ENCODE measurements around the gene IWS1. TPM values are rescaled to one million over a fixed set of nuclear protein-coding genes. Genes with fewer than 3 reads are reported as not detected.
A peak's percentile ranks its signal among the peaks of the same experiment; 100 is the strongest.
"Not testable (repeated sequence)": the region's sequence is repeated elsewhere in the genome, so short reads cannot be mapped to it uniquely, and the experiment has no call there.

The IWS1 gene
- total RNA-seq, 1 donor from 2014 or later, result 40.8 TPM

- FAIRE-seq (no peak), DNase-seq (ENCODE audit: low read depth) (peak; percentile 77)
- H3K36me3 ChIP-seq (ENCODE audit: control insufficient read depth, insufficient read depth, low read length), result no peaks in the 10 kb centered on the region
- TF ChIP-seq CTCF (IDR thresholded peaks at IDR 0.05; ENCODE audit: insufficient read depth, low read length, severe bottlenecking), result no peak
- no peaks in the 10 kb centered on the region for H3K27me3 ChIP-seq (ENCODE audit: control insufficient read depth, insufficient read depth, low read length)
- H3K4me3 ChIP-seq (ENCODE audit: low read depth, low read length), result no peak overlapping the region
These were observed 4.2 kb upstream of the IWS1 start for GRCh38 chr2:127530245-127531140.

- H3K36me3 ChIP-seq (ENCODE audit: control insufficient read depth, insufficient read depth, low read length); H3K4me3 ChIP-seq (ENCODE audit: low read depth, low read length); H3K27me3 ChIP-seq (ENCODE audit: control insufficient read depth, insufficient read depth, low read length); FAIRE-seq; DNase-seq (ENCODE audit: low read depth): not testable (repeated sequence)
These were observed 3.1 kb upstream of the IWS1 start for GRCh38 chr2:127529416-127529815.

GRCh38 chr2:127528487-127528886 lies 2.2 kb upstream of the IWS1 start:
- no peak for TF ChIP-seq CTCF (IDR thresholded peaks at IDR 0.05; ENCODE audit: insufficient read depth, low read length, severe bottlenecking)
- FAIRE-seq, result no peak

GRCh38 chr2:127527001-127527804 lies 914 bp upstream of the IWS1 start:
- DNase-seq (ENCODE audit: low read depth) (peak; percentile 88), FAIRE-seq (no peak)
- TF ChIP-seq CTCF (IDR thresholded peaks at IDR 0.05; ENCODE audit: insufficient read depth, low read length, severe bottlenecking), result no peak
- H3K27me3 ChIP-seq (ENCODE audit: control insufficient read depth, insufficient read depth, low read length), result no peaks in the 10 kb centered on the region
- peak overlapping the region; percentile 86 for H3K4me3 ChIP-seq (ENCODE audit: low read depth, low read length)
- no peaks in the 10 kb centered on the region for H3K36me3 ChIP-seq (ENCODE audit: control insufficient read depth, insufficient read depth, low read length)

More at GRCh38 chr2:127528487-127528886, 2.2 kb upstream of the IWS1 start:
- Histone ChIP-seq H3K36me3 (ENCODE audit: control insufficient read depth, insufficient read depth, low read length) (no peaks in the 10 kb centered on the region), H3K4me3 (ENCODE audit: low read depth, low read length) (no peak overlapping the region), H3K27me3 (ENCODE audit: control insufficient read depth, insufficient read depth, low read length) (no peaks in the 10 kb centered on the region)
- no peak for DNase-seq (ENCODE audit: low read depth)

GRCh38 chr2:127525691-127526131 lies 578 bp downstream of the IWS1 start:
- FAIRE-seq, result no peak
- Histone ChIP-seq H3K4me3 (ENCODE audit: low read depth, low read length) (peak overlapping the region; percentile 86), H3K27me3 (ENCODE audit: control insufficient read depth, insufficient read depth, low read length) (no peaks in the 10 kb centered on the region), H3K36me3 (ENCODE audit: control insufficient read depth, insufficient read depth, low read length) (peaks cover 6% of the 10 kb centered on the region)
- peak; percentile 48 for DNase-seq (ENCODE audit: low read depth)
- TF ChIP-seq CTCF (IDR thresholded peaks at IDR 0.05; ENCODE audit: insufficient read depth, low read length, severe bottlenecking), result no peak

- not testable (repeated sequence) for H3K36me3 ChIP-seq (ENCODE audit: control insufficient read depth, insufficient read depth, low read length); FAIRE-seq; H3K27me3 ChIP-seq (ENCODE audit: control insufficient read depth, insufficient read depth, low read length); DNase-seq (ENCODE audit: low read depth); H3K4me3 ChIP-seq (ENCODE audit: low read depth, low read length)
These were observed 2.0 kb downstream of the IWS1 start for GRCh38 chr2:127524198-127524834.

All from bronchial epithelial cell (primary cell).